Measurements from ENCODE around the gene FPR1. TPM values are rescaled to one million over a fixed set of nuclear protein-coding genes. Genes with fewer than 3 reads are reported as not detected.

FPR1 gene
- total RNA-seq, 2 donors from 2014 or later: 0.69 to 2.5 TPM

GRCh38 chr19:51724543-51724942 is 27.1 kb downstream of the FPR1 start:
- H3K4me1 ChIP-seq: no peaks in the 10 kb centered on the region
- H3K4me3 ChIP-seq: no peak overlapping the region
- TF ChIP-seq CTCF (IDR thresholded peaks at IDR 0.05): no peak
- intact Hi-C loops (cut with DNase I): no loop called here
- peaks cover 3% of the 10 kb centered on the region for H3K27me3 ChIP-seq
- no peaks in the 10 kb centered on the region for H3K36me3 ChIP-seq
- DNase-seq: no peak
- no peaks in the 10 kb centered on the region for H3K9me3 ChIP-seq
- H3K27ac ChIP-seq: no peak overlapping the region
- no peak overlapping the region for H3K9ac ChIP-seq (ENCODE audit: low read depth in 2 of 2, low read length in 2 of 2)

- no peak for TF ChIP-seq CTCF (IDR thresholded peaks at IDR 0.05)
- Histone ChIP-seq H3K36me3 (no peaks in the 10 kb centered on the region), H3K9me3 (no peaks in the 10 kb centered on the region)
These were observed 29.2 kb downstream of the FPR1 start for GRCh38 chr19:51722492-51722891.

GRCh38 chr19:51721905-51722304 is 29.8 kb downstream of the FPR1 start:
- Histone ChIP-seq H3K9ac (ENCODE audit: low read depth in 2 of 2, low read length in 2 of 2) (no peak overlapping the region), H3K27me3 (peaks cover 8% of the 10 kb centered on the region), H3K4me1 (no peaks in the 10 kb centered on the region), H3K36me3 (no peaks in the 10 kb centered on the region), H3K9me3 (no peaks in the 10 kb centered on the region), H3K27ac (no peak overlapping the region), H3K4me3 (no peak overlapping the region)
- no peak for DNase-seq
- intact Hi-C loops (cut with DNase I): no loop called here
- TF ChIP-seq CTCF (IDR thresholded peaks at IDR 0.05): no peak

More at GRCh38 chr19:51722492-51722891, 29.2 kb downstream of the FPR1 start:
- intact Hi-C loops (cut with DNase I): no loop called here
- DNase-seq: no peak
- peaks cover 8% of the 10 kb centered on the region for H3K27me3 ChIP-seq
- no peak overlapping the region for H3K27ac ChIP-seq
- H3K4me1 ChIP-seq: no peaks in the 10 kb centered on the region
- H3K9ac ChIP-seq (ENCODE audit: low read depth in 2 of 2, low read length in 2 of 2): no peak overlapping the region
- no peak overlapping the region for H3K4me3 ChIP-seq

- Histone ChIP-seq H3K27me3 (peaks cover 8% of the 10 kb centered on the region), H3K4me1 (no peaks in the 10 kb centered on the region), H3K4me3 (no peak overlapping the region), H3K9ac (ENCODE audit: low read depth in 2 of 2, low read length in 2 of 2) (no peak overlapping the region), H3K9me3 (no peaks in the 10 kb centered on the region), H3K27ac (no peak overlapping the region), H3K36me3 (no peaks in the 10 kb centered on the region)
- TF ChIP-seq CTCF (IDR thresholded peaks at IDR 0.05): no peak
- DNase-seq: no peak
- intact Hi-C loops (cut with DNase I): no loop called here
These were observed 32.3 kb downstream of the FPR1 start for GRCh38 chr19:51719251-51719988.

- intact Hi-C loops (cut with DNase I): no loop called here
- Histone ChIP-seq H3K27me3 (peaks cover 8% of the 10 kb centered on the region), H3K27ac (no peak overlapping the region), H3K36me3 (no peaks in the 10 kb centered on the region), H3K9me3 (no peaks in the 10 kb centered on the region), H3K4me3 (no peak overlapping the region), H3K9ac (ENCODE audit: low read depth in 2 of 2, low read length in 2 of 2) (no peak overlapping the region), H3K4me1 (no peaks in the 10 kb centered on the region)
- TF ChIP-seq CTCF (IDR thresholded peaks at IDR 0.05): no peak
- no peak for DNase-seq
These were observed 34.8 kb downstream of the FPR1 start for GRCh38 chr19:51716925-51717324.

Data from colonic mucosa (tissue), 4 donors.